Chondrocyte (in vitro differentiated cells): Measurements from ENCODE around the gene AEN. TPM values are rescaled to one million over a fixed set of nuclear protein-coding genes. Genes with fewer than 3 reads are reported as not detected.
A peak's percentile ranks its signal among the peaks of the same experiment; 100 is the strongest.

Experiments
- DNase-seq: peaks from one replicate; pipeline ENCODE4 v3.0.0; 2021; ENCODE audit warnings: mixed read lengths, low spot score
- H3K27ac Mint-ChIP-seq: one replicate; pipeline ENCODE4 v1.8.0; 2021; ENCODE audit warnings: mild to moderate bottlenecking, moderate library complexity, mixed read lengths; ENCODE audit not compliant: unreplicated experiment
- H3K27me3 Mint-ChIP-seq: 2 replicates; pipeline ENCODE4 v1.8.0; 2021; ENCODE audit warnings: low read depth, mixed read lengths
- H3K36me3 Mint-ChIP-seq: 2 replicates; pipeline ENCODE4 v1.8.0; 2021; ENCODE audit warnings: low read depth, mixed read lengths
- H3K4me1 Mint-ChIP-seq: 2 replicates; pipeline ENCODE4 v1.8.0; 2021; ENCODE audit warnings: low read depth, mild to moderate bottlenecking, mixed read lengths
- H3K4me3 Mint-ChIP-seq: one replicate; pipeline ENCODE4 v1.8.0; 2021; ENCODE audit warnings: mild to moderate bottlenecking, moderate library complexity, mixed read lengths; ENCODE audit not compliant: unreplicated experiment
- H3K9me3 Mint-ChIP-seq: 2 replicates; pipeline ENCODE4 v1.8.0; 2021; ENCODE audit warnings: low read depth, mixed read lengths
- long read RNA-seq: library from polyadenylated mRNA; stranded (forward); transcript quantifications from one replicate; pipeline ENCODE4 v2.0.0, GENCODE V29; 2021
- total RNA-seq: library from RNA; stranded (reverse); gene quantifications from 3 replicates; pipeline ENCODE4 v1.2.1, GENCODE V29; 2021
- TF ChIP-seq, protein P1 (sequence below): fragments of 200-600 bp; sonication (generic); IDR thresholded peaks from 2 replicates; pipeline ENCODE4 v1.5.0; 2021; ENCODE audit warnings: antibody characterized with exemption, mild to moderate bottlenecking, moderate library complexity

Gene AEN, protein sequence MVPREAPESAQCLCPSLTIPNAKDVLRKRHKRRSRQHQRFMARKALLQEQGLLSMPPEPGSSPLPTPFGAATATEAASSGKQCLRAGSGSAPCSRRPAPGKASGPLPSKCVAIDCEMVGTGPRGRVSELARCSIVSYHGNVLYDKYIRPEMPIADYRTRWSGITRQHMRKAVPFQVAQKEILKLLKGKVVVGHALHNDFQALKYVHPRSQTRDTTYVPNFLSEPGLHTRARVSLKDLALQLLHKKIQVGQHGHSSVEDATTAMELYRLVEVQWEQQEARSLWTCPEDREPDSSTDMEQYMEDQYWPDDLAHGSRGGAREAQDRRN
- total RNA-seq: 28.6 to 30.4 TPM (median 30.2 TPM) in 3 replicates
- long read RNA-seq, full-length matches to known transcripts: 65 of 97 reads
- long read RNA-seq, partial matches to known transcripts: 22 of 97 reads
- long read RNA-seq, other reads (novel, unspliced or antisense): 10 of 97 reads

DNA sequence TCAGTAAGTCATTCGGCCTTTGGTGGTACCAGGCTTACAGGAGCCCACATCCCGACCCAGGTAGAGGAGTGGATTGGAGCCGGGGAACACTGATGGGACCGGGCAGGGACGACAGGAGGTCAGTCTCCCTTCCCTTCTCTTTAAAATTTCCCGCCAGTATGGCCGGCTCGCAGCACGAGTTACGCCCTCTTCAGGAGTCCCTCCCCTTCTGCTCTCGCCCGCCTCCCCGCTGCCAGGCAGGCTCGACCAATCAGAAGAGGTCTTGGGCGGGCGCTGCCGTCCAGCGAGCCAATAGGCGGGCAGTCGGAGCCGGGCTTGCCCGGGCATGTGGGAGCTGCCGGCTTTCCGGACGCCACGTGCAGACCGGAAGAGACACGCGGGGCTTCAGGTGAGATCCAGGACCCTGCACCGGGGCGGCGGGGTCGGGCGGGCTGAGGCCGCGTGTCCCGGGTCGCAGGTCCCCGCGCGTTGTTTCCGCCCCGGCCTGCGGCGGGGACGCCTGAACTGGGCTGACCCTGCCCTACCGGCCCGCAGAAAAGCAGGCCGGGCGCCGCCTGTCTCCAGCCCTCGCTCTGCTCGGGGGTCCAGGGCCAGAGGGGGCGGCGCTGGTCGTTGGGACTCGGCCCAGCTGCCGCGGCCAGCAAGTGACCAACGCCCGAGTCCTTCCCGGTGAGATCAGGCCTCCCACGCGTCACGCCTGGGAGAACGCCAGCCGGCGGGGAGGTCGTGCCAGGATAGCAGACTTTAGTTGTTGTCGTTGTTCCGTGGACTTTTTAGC is at the start of gene AEN:
AEN (plus strand) TSS at position 346 of the 778 bp plus-strand sequence. CDS start 4,870 bp downstream, outside the sequence.
- H3K27me3 Mint-ChIP-seq: no peaks in the 10 kb centered on the region
- DNase-seq: peak; percentile 99
- no peaks in the 10 kb centered on the region for H3K9me3 Mint-ChIP-seq
- H3K27ac Mint-ChIP-seq: peak within 1 kb of the TSS; percentile 95
- TF ChIP-seq, protein P1, sequence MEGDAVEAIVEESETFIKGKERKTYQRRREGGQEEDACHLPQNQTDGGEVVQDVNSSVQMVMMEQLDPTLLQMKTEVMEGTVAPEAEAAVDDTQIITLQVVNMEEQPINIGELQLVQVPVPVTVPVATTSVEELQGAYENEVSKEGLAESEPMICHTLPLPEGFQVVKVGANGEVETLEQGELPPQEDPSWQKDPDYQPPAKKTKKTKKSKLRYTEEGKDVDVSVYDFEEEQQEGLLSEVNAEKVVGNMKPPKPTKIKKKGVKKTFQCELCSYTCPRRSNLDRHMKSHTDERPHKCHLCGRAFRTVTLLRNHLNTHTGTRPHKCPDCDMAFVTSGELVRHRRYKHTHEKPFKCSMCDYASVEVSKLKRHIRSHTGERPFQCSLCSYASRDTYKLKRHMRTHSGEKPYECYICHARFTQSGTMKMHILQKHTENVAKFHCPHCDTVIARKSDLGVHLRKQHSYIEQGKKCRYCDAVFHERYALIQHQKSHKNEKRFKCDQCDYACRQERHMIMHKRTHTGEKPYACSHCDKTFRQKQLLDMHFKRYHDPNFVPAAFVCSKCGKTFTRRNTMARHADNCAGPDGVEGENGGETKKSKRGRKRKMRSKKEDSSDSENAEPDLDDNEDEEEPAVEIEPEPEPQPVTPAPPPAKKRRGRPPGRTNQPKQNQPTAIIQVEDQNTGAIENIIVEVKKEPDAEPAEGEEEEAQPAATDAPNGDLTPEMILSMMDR: peak; percentile 20
- H3K4me3 Mint-ChIP-seq: peak within 1 kb of the TSS; percentile 84
- H3K36me3 Mint-ChIP-seq: no peaks in the 10 kb centered on the region
- H3K4me1 Mint-ChIP-seq: peaks cover 43% of the 10 kb centered on the region

DNA sequence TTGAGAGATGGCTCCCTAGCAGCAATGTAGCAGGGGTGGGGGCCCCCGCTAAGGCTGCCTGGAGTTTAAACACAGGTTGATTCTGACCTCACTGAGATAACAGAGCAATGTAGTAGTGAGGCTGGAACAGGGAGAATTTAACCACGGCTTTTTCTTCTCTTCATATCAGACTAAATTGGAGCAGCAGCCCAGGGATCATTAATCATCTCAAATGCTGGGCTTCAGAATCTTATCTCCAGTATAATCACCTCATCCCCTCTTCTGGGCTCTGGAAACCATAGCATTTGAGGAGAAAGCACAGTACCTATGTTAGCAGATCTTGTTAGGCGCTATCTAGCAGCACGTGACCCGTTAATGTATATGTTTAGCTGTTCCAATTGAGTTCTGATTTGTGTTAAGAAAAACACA is 49.3 kb upstream of the AEN start:
- peaks cover 13% of the 10 kb centered on the region for H3K27me3 Mint-ChIP-seq
- peaks cover 2% of the 10 kb centered on the region for H3K36me3 Mint-ChIP-seq
- H3K27ac Mint-ChIP-seq: no peak overlapping the region
- no peaks in the 10 kb centered on the region for H3K4me1 Mint-ChIP-seq
- DNase-seq: no peak
- TF ChIP-seq, protein P1: no peak
- no peak overlapping the region for H3K4me3 Mint-ChIP-seq
- H3K9me3 Mint-ChIP-seq: no peaks in the 10 kb centered on the region

DNA sequence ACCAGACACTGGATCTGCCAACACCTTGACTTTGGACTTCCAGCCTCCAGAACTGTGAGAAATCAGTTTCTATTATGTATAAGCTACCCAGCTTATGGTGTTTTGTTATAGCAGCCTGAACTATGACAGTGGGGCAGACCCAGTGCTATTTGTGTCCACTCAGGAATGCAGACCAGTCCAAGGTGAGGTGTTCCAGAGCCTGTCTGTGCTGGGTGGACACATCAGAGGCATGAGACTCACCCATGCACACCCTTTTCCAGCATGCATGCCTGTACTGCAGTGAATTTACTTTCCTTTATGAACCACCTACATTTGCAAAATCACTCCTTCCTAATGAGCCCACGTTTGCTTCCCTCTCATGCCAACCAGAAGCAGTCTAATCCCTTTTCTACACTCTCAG is 47.1 kb upstream of the AEN start:
- no peak overlapping the region for H3K27ac Mint-ChIP-seq

DNA sequence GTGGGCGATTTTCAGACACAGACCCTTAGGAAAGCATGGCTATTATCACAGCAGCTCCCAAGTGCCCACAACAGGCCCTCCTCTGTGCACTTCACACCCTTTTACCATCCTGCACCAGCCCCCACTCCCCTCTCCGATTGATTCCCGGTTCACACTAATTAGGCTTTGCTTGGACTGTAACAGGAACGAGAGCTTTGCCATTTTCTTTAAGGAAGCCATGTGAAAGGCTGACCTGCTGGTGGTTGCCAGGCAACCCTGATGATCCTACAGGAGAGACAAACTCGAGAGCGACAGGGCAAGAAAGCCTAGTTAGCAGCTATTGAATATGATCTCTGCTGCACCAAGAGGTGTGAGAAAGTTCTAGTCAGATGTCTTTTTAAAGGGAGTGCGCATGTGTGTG is 46.5 kb upstream of the AEN start:
- TF ChIP-seq, protein P1: no peak
- Mint-ChIP-seq H3K9me3 (no peaks in the 10 kb centered on the region), H3K36me3 (peaks cover 2% of the 10 kb centered on the region), H3K27ac (no peak overlapping the region), H3K27me3 (peaks cover 11% of the 10 kb centered on the region), H3K4me1 (no peaks in the 10 kb centered on the region), H3K4me3 (no peak overlapping the region)
- DNase-seq: no peak

More for the DNA sequence above, 47.1 kb upstream of the AEN start:
- Mint-ChIP-seq H3K4me3 (no peak overlapping the region), H3K27me3 (peaks cover 11% of the 10 kb centered on the region), H3K4me1 (no peaks in the 10 kb centered on the region), H3K36me3 (peaks cover 2% of the 10 kb centered on the region), H3K9me3 (no peaks in the 10 kb centered on the region)
- TF ChIP-seq, protein P1: no peak
- DNase-seq: no peak

DNA sequence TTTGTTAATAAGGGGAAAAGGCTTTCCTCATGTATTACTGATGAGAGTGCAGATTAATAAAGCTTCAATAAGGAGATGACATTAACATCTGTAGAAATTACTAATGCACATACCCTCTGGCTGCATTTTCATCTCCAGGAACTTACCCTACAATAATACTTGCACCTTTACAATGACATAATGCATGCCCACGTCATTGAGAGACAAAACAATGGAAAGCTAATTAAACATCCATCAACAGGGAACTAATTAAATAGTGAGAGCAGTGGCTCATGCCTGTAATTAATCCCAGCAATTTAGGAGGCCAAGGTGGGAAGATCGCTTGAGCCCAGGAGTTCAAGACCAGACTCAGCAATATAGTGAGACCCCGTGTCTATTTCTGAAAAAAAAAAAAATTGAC is 41.8 kb upstream of the AEN start:
- Mint-ChIP-seq H3K4me1 (no peaks in the 10 kb centered on the region), H3K9me3 (no peaks in the 10 kb centered on the region), H3K27ac (no peak overlapping the region), H3K27me3 (peaks cover 4% of the 10 kb centered on the region), H3K4me3 (no peak overlapping the region), H3K36me3 (peaks cover 2% of the 10 kb centered on the region)
- DNase-seq: no peak
- TF ChIP-seq, protein P1: no peak
